HG02759 (cell line): Measurements from ENCODE around the gene ZCCHC17.
A peak's percentile ranks its signal among the peaks of the same experiment; 100 is the strongest.

ENCODE experiments used
- ATAC-seq: cut with Tn5 transposase; IDR thresholded peaks from one replicate; pipeline ENCODE4 v1.9.1; 2021; ENCODE audit warnings: mild to moderate bottlenecking, moderate library complexity; ENCODE audit not compliant: unreplicated experiment

The ZCCHC17 gene

DNA sequence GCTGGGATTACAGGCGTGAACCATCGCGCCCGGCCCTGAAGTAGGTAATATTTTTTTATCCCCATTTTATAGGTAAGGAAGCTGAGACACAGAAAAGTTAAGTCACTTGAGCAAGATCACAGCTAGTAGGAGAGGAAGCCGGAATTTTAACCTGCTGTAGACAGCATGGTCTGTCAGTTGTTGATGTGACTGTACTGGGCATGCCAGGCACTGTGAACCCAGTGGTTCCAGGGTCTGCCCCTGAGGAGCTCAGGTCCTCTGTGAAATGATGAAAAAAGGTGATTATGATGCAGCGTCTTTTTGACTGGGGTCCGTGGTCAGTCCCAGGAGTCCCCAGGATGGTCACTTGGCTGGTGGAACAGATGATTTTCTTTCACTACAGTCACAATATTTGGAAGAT lies 92.8 kb downstream of the ZCCHC17 start:
- no peak for ATAC-seq

DNA sequence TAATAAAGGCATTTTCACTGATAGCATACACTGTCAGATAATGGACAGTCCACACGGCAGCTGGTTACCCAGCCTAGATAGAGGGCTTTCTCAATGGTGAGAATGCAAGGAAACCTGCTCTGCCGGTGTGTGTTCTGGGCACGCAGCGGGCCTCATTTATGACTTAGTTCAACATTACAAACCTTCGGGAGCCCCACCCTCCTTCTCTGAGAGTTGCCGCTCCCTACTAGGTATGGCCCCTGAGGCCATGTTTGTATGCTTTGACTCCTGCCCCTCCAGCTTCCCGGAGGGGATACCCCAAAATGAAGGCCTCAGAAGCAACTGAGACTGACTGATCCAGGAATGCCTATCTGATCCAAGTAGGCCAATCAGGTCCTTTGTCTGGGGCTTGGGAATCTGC lies 93.2 kb downstream of the ZCCHC17 start:
- ATAC-seq: no peak

DNA sequence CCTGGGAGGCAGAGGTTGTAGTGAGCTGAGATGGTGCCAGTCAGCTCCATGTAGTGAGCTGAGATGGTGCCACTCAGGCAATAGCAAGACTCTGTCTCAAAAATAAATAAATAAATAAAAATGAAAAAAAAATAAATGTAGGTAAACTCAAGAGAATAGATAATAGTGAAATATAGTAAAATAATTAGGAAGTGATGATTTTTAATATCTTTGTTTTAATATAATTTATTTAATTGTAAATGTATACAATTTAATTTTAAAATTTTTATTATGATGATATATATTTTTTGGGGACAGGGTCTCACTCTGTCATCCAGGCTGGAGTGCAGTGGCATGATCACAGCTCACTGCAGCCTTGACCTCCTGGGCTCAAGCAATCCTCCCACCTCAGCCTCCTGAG lies 96.6 kb downstream of the ZCCHC17 start:
- ATAC-seq: no peak

- ATAC-seq: peak; percentile 74
Measured at GRCh38 chr1:31394584-31395193, 97.9 kb downstream of the ZCCHC17 start.

DNA sequence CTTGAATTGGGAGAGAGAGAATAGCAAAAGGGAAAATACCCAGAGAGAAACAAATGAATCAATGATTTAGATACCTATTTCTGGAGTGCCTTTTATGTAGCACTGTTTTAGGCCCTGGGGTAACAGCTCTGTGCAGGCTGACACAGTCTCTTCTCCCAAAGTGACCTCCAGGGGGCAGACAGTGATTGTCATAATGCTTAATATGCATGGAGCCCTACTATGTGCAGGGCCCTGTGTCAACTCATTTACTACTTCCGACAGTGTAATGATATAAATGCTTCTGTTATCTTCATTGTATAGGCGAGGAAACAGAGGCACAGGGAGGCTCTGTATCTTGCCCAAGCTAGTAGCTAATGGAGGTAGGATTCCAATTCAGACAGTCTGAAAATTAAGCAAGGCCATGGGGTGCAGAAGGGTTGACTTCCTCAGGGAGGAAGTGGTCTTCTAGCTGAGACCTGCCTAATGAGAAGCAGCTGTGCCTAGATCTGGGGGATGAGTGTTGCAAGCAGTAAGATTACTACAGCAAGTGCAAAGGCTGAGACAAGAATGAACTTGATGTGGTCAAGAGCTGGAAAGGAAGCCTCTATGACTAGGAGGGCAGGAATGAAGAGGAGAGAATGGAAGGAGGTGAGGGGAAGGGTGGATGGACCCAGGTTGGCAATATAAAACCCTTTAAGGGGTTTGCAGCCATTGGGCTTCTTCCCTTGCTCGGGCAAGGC lies 100.0 kb downstream of the ZCCHC17 start:
- ATAC-seq: no peak

- no peak for ATAC-seq
Measured at GRCh38 chr1:31397360-31398095, 100.7 kb downstream of the ZCCHC17 start.

- ATAC-seq: no peak
Measured at GRCh38 chr1:31398246-31398645, 101.4 kb downstream of the ZCCHC17 start.

GRCh38 chr1:31399976-31400375 lies 103.1 kb downstream of the ZCCHC17 start:
- ATAC-seq: no peak

GRCh38 chr1:31400393-31400792 lies 103.6 kb downstream of the ZCCHC17 start:
- ATAC-seq: no peak

DNA sequence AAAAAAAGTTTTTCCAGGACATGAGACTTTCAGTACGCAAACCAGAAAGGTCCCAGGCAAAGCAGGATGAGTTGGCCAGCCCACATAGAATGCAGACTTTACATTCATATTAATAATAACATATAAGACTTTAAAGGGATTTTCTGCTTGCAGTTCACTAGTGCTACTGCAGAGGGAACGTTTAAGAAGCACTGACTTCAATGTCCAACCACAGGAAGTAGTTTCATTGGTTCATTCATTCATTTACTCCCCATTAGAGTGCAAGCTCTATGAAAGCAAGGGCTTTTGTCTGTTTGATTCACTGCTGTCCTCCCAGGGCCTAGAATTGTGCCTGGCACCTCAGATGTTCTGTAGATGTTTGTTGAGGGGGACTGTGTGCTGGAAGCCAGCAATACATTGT lies 104.4 kb downstream of the ZCCHC17 start:
- no peak for ATAC-seq

DNA sequence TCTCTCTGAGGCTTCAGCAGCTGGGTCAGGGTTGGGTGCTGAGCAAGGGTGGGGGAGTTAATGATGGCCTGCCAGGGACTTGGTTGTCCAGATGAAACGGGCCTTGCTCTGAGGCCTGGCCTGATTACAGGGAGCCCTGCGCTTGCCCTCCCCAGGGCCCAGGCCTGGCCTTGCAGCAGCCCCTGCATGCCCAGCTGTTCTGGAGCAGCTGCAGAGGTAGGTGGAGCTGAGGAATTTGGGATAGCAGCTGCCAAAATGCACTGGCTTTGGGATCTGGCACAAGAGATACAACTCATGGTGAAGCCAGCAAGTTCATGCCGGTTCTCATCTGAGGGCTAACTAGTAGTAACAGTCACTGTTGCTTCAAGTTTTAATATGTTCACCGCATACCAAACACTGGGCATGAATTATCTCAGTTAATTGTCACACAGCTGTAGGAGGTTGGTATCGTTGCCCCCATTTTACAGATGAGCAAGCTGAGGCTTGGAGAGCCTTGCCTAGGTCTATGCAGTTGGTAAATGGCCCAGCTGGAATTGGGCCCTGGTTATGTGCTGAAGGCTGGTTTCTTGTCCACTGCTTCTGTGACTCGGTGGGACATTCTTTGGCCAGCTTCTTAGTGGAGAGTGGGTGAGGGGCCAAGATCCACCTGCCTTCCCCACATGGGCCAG lies 108.9 kb downstream of the ZCCHC17 start:
- no peak for ATAC-seq

GRCh38 chr1:31407029-31407626 lies 110.3 kb downstream of the ZCCHC17 start:
- no peak for ATAC-seq

- ATAC-seq: no peak
Measured at GRCh38 chr1:31408788-31409318, 112.0 kb downstream of the ZCCHC17 start.

DNA sequence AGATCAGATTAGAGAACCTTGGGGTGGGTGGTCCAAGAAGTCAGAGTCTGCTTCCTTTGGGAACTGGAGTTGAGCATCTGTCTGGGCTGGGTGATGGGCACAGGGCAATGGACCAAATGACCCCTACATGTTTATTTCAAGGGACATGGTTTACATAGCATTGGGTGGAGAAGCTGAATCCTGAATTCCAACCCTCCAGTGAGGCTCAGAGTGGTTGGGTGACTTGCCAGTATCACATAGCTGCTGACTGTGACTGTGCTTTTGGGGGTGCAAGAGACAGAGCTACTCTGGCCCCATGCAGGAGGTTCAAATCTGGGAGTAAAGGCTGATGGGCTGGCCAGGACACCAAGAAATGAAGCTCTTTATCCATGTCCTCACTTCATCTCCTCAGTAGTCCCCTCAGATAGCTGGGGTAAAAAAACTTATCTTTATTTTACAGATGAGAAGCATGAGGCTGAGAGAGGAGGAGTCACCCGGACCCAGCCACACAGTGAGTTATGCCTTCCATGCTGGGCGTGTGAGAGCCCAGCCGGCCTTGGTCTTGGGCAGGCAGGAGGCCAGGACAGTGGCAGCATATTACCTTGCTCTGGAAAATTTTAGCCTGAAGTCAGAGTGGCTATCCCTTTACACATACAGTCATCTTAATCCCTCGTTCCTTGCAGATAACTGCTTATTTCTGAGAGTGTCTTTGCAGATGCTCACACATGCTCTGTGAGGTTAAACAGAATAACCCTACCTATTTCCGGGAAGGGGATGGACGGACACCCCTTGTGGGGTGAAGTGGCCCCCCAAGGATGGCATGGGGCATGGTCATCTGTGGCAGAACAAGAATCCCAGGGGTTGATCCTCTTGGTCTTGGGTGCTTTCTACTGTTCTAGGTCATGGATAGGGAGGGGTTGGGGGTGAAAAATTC lies 113.4 kb downstream of the ZCCHC17 start:
- ATAC-seq: no peak

GRCh38 chr1:31410871-31411270 lies 114.0 kb downstream of the ZCCHC17 start:
- no peak for ATAC-seq

- no peak for ATAC-seq
Measured at GRCh38 chr1:31412205-31412604, 115.4 kb downstream of the ZCCHC17 start.

DNA sequence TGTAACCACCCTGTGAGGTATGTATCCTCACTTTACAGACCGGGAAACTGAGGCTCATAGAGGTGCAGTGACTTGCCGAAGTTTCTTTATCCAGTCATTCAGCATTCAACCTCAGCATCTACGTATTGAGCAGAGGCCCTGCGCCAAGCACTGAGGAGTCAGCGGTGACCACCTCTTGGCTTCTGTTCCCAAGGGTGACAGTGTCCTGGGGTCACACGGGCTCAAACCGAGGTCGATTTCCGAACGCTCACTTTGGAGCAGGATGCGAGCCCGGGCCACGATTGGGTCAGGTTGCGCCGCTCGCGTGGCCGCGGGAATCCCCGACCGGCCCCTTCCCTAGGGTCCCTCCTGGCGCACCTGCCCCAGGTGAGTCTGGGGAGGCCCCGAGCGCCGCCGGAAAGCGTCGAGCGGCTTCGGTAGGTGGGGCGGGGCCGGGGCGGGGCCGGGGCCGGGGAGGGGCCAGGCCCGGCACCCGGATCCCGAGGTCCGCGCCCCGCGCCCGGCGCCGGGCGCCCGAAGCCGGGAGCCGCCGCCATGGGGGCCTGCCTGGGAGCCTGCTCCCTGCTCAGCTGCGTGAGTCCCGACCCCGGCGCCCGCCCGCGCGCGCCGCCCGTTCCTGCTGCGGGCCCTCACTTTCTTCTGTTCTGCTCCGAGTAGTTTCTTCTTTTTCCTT lies 116.0 kb downstream of the ZCCHC17 start, which contains the start of gene SERINC2:
SERINC2 (plus strand) TSS at position 482 of the 673 bp plus-strand sequence; CDS start at position 535, 53 bp downstream.
- peak; percentile 76 for ATAC-seq

- ATAC-seq: peak; percentile 36
Measured at GRCh38 chr1:31413405-31414001, 116.7 kb downstream of the ZCCHC17 start.
